Naive B cell (primary cell): ENCODE results near the gene SECTM1. TPM values are rescaled to one million over a fixed set of nuclear protein-coding genes. Genes with fewer than 3 reads are reported as not detected.
"Not testable (repeated sequence)": the region's sequence is repeated elsewhere in the genome, so short reads cannot be mapped to it uniquely, and the experiment has no call there.

Source experiments
- ATAC-seq, 2 donors: fragments of 150-1000 bp; cut with Tn5 transposase; 2 replicates each; pipeline ENCODE4 v1.10.0; 2021; ENCODE audit warnings: low read depth in 2 of 2, mild to moderate bottlenecking in 2 of 2, moderate library complexity in 2 of 2
- DNase-seq: peaks from one replicate; pipeline ENCODE4 v3.0.0; 2022
- H3K27ac Mint-ChIP-seq, 6 donors: one replicate each; pipeline ENCODE4 v1.8.0; 2020 to 2022; ENCODE audit warnings: mild to moderate bottlenecking in 6 of 6, mixed read lengths in 6 of 6, moderate library complexity in 5 of 6, inconsistent platforms in 2 of 6
- H3K27me3 Mint-ChIP-seq, 3 donors: one replicate each; pipeline ENCODE4 v1.8.0; 2021 to 2022; ENCODE audit warnings: mixed read lengths in 3 of 3, mild to moderate bottlenecking in 1 of 3
- H3K36me3 Mint-ChIP-seq, 2 donors: one replicate each; pipeline ENCODE4 v1.8.0; 2020 to 2022; ENCODE audit warnings: mixed read lengths in 2 of 2, inconsistent platforms in 1 of 2, mild to moderate bottlenecking in 1 of 2
- H3K4me1 Mint-ChIP-seq, 3 donors: one replicate each; pipeline ENCODE4 v1.8.0; 2020 to 2022; ENCODE audit warnings: mixed read lengths in 3 of 3, inconsistent platforms in 1 of 3, mild to moderate bottlenecking in 1 of 3, moderate library complexity in 1 of 3
- H3K4me3 Mint-ChIP-seq, 8 donors: one replicate each; pipeline ENCODE4 v1.8.0; 2020 to 2022; ENCODE audit warnings: mild to moderate bottlenecking in 8 of 8, mixed read lengths in 8 of 8, moderate library complexity in 8 of 8, inconsistent platforms in 2 of 8
- H3K9me3 Mint-ChIP-seq, 7 donors: one replicate each; pipeline ENCODE4 v1.8.0; 2020 to 2022; ENCODE audit warnings: mixed read lengths in 7 of 7, mild to moderate bottlenecking in 5 of 7, inconsistent platforms in 2 of 7, moderate library complexity in 1 of 7
- polyA plus RNA-seq, 6 donors: library from polyadenylated mRNA; unstranded; fragments of 300-500 nt; fragmentation: Illumina TruSeq; gene quantifications; one replicate each; pipeline ENCODE4 v1.2.3, GENCODE V29; 2021; ENCODE audit warnings: low read depth in 6 of 6

Gene SECTM1
- polyA plus RNA-seq, 6 donors from 2014 or later, result 0.19 to 2.2 TPM; not detected in 4

DNA sequence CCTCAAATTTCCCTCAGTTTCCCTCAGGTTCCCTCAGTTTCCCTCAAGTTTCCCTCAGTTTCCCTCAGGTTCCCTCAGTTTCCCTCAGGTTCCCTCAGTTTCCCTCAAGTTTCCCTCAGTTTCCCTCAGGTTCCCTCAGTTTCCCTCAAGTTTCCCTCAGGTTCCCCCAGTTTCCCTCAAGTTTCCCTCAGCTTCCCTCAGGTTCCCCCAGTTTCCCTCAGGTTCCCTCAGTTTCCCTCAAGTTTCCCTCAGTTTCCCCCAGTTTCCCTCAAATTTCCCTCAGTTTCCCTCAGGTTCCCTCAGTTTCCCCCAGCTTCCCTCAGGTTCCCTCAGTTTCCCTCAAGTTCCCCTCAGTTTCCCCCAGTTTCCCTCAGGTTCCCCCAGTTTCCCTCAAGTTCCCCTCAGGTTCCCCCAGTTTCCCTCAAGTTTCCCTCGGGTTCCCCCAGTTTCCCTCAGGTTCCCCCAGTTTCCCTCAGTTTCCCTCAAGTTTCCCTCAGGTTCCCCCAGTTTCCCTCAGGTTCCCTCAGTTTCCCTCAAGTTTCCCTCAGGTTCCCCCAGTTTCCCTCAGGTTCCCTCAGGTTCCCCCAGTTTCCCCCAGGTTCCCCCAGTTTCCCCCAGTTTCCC, 26.0 kb upstream of the SECTM1 start:
- DNase-seq, ATAC-seq, H3K36me3 Mint-ChIP-seq, H3K27ac Mint-ChIP-seq, H3K9me3 Mint-ChIP-seq, H3K4me1 Mint-ChIP-seq, H3K4me3 Mint-ChIP-seq: not testable (repeated sequence)
- H3K27me3 Mint-ChIP-seq, result peaks cover 8 to 41% (median 28%) of the 10 kb centered on the region in 3 donors

DNA sequence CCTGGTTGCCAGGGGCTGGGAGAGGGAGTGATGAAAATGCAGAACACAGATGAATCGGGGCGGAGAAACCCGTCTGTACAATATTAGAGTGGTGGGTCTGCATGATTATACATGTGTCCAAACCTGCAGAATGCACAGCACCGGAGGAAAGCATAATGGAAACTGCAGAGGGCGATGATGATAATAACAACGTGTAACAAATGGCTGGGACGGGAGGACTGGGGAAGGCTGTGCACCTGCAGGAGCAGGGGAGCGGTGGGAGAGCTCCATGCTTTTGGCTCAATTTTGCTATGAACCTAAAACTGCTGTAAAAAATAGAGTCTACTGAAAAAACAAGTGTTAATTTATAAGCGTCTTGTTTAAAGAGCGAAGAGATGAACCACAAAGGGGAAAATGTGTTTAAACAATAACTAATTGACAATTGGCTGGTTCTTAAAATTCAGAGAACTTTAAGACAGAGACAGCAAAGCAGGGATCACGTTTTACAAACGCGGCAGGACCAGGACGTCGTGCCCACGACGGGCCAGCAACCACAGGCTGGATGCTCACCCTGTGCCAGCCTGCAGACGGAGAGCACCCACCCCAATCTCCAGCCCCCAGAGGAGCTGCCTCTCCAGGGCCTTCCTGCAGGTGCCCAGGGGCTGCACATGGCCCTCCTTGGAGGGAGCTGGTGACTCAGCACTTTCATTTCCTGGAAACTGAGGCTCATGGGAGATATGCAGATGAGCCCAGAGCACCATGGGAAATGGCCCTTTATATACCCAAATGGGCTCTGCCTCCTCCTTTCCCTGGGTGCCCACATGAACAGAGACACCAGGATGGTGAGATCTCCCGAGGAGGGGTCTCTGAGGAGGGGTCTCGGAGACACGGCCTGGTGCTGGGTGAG, 25.1 kb upstream of the SECTM1 start, which contains the start of gene TEX19:
TSS of gene TEX19 (plus strand) at position 783 of the 886 bp plus-strand sequence. CDS start 2,904 bp downstream, outside the sequence.
- Mint-ChIP-seq H3K36me3 (no peaks in the 10 kb centered on the region), H3K4me1 (peaks cover 4 to 7% (median 7%) of the 10 kb centered on the region in 3 donors), H3K27ac (peak within 1 kb of the TSS in 1 of 6 donors; percentile 67), H3K9me3 (peaks cover 0 to 2% (median 0%) of the 10 kb centered on the region in 7 donors), H3K27me3 (peaks cover 8 to 46% (median 26%) of the 10 kb centered on the region in 3 donors), H3K4me3 (peak within 1 kb of the TSS in 2 of 8 donors; percentile 10 to 77)
- DNase-seq (no peak), ATAC-seq (peak; percentile 37 to 46)

- peaks cover 0 to 2% (median 0%) of the 10 kb centered on the region in 7 donors for H3K9me3 Mint-ChIP-seq
- no peak overlapping the region for H3K27ac Mint-ChIP-seq
- DNase-seq (no peak), ATAC-seq (no peak)
- peaks cover 4 to 7% (median 7%) of the 10 kb centered on the region in 3 donors for H3K4me1 Mint-ChIP-seq
- no peaks in the 10 kb centered on the region for H3K36me3 Mint-ChIP-seq
- no peak overlapping the region for H3K4me3 Mint-ChIP-seq
- peaks cover 8 to 41% (median 19%) of the 10 kb centered on the region in 3 donors for H3K27me3 Mint-ChIP-seq
Measured at GRCh38 chr17:82357394-82357793, 23.8 kb upstream of the SECTM1 start.

DNA sequence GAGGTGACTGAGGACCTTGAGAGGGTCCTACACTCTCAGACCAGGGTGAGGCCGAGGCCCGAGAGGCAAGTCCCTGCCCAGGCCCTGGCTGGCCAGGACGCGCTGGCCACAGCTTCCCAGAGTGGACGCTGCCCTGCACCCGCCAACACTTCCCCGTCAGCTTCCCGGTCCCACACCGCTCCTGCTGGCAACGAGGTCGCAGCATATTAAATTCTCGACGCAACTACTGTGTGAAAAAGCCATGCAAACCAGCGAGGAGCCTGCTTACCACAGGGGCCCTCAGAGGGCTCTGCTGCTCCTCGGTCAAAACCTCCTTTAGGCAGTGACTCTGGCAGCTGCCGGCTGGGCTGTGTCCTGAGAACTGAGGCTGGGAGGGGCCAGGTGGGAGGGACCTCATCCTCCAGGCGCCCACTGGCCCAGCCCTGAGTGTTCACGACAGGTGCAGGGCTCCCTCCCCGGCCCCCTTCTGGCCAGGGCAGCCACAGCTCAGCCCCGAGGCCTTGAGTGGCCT, 23.3 kb upstream of the SECTM1 start:
- Mint-ChIP-seq H3K4me1 (peaks cover 7% of the 10 kb centered on the region in 3 donors), H3K27ac (no peak overlapping the region), H3K9me3 (peaks cover 0 to 2% (median 0%) of the 10 kb centered on the region in 7 donors), H3K36me3 (no peaks in the 10 kb centered on the region), H3K4me3 (no peak overlapping the region), H3K27me3 (peaks cover 8 to 42% (median 16%) of the 10 kb centered on the region in 3 donors)
- ATAC-seq (no peak), DNase-seq (no peak)

DNA sequence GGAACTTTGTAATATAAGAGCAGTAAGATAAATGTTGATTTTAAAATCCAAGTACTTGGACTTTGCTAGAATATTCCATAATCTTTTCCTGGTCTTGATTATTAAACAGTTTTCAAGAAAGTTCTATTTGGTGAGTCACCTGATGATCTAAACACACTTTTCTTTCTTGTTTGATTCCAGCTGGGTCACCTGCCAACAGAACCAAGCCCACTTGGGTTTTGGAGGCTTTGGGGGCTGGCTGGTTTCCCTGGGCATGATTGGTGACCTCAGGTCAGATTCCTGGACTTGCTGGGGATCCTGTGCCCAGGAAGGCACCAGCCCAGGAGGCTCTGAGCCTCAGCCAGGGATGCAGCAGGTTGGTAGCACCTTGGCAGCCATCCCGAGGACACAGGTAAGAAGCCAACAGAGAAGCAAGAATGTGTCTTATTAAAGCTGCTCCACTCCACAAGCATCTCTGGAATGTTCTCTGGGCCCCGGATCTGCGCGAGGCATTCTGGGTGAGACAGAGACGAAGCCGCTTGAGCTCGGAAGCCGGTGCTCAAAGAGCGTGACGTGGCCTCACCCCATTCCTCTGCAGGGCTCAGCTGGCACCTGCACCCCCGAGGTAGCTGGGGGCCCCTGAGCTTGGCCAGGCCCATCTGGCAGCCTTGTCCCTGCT, 22.3 kb upstream of the SECTM1 start:
- peaks cover 0 to 2% (median 0%) of the 10 kb centered on the region in 7 donors for H3K9me3 Mint-ChIP-seq
- peaks cover 7 to 11% (median 7%) of the 10 kb centered on the region in 3 donors for H3K4me1 Mint-ChIP-seq
- H3K4me3 Mint-ChIP-seq, result no peak overlapping the region
- ATAC-seq (no peak), DNase-seq (no peak)
- peaks cover 11 to 46% (median 12%) of the 10 kb centered on the region in 3 donors for H3K27me3 Mint-ChIP-seq
- no peak overlapping the region for H3K27ac Mint-ChIP-seq
- no peaks in the 10 kb centered on the region for H3K36me3 Mint-ChIP-seq

GRCh38 chr17:82354804-82355308, 21.3 kb upstream of the SECTM1 start:
- Mint-ChIP-seq H3K27ac (no peak overlapping the region), H3K9me3 (peaks cover 0 to 2% (median 0%) of the 10 kb centered on the region in 7 donors), H3K36me3 (no peaks in the 10 kb centered on the region), H3K4me1 (peaks cover 7 to 11% (median 7%) of the 10 kb centered on the region in 3 donors), H3K27me3 (peaks cover 11 to 46% (median 12%) of the 10 kb centered on the region in 3 donors), H3K4me3 (no peak overlapping the region)
- DNase-seq (no peak), ATAC-seq (no peak)

DNA sequence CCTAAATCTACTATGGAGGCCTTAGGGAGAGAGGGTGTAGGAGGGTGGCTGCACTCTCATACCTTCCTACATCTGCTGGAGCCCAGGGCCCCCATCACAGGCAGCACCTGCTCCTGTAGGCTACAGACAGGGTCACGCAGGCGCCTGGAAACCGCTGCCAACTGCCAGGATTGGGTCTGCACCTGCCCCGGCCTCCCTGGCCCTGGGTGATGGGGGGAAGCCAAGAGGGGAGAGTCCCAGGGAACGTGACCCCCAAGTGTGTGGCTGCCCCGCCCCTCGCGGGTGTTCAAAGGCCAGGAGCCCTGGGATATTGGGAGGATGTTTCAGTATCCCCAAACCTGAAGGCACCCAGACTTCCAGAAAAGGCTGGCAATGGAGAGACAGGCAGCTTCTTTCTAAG, 19.9 kb upstream of the SECTM1 start:
- no peaks in the 10 kb centered on the region for H3K9me3 Mint-ChIP-seq
- H3K27ac Mint-ChIP-seq, result no peak overlapping the region
- no peak overlapping the region for H3K4me3 Mint-ChIP-seq
- H3K4me1 Mint-ChIP-seq, result peaks cover 4 to 8% (median 4%) of the 10 kb centered on the region in 3 donors
- no peak for ATAC-seq
- H3K36me3 Mint-ChIP-seq, result no peaks in the 10 kb centered on the region
- DNase-seq, result no peak
- peaks cover 11 to 50% (median 20%) of the 10 kb centered on the region in 3 donors for H3K27me3 Mint-ChIP-seq

GRCh38 chr17:82351713-82352488, 18.3 kb upstream of the SECTM1 start:
- Mint-ChIP-seq H3K36me3 (no peaks in the 10 kb centered on the region), H3K27me3 (peaks cover 9 to 45% (median 16%) of the 10 kb centered on the region in 3 donors), H3K9me3 (no peaks in the 10 kb centered on the region), H3K4me3 (no peak overlapping the region), H3K4me1 (peaks cover 0 to 6% (median 0%) of the 10 kb centered on the region in 3 donors), H3K27ac (peak overlapping the region in 1 of 6 donors; percentile 12)
- ATAC-seq (peak; percentile 95 to 97), DNase-seq (peak; percentile 81)

DNA sequence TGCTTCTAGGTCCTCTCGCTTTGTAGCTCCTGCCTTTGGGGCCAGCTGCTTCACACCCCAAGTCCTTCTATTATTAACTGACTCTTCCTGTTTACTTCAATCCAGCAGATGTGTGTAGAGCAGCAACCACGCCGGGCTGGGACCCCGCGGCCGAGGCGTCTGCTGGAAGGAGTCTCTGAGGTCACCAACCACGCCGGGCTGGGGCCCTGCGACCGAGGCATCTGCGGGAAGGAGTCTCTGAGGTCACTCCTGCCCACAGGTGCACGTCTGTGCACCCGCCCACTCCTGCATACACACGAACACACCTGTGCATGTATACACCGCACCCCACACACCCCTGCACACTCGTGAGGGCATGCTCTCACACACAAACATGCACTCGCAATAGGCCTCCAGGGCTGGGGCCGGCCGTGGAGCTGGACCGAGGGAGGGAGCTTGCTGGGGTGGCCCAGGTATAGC, 17.7 kb upstream of the SECTM1 start:
- no peak for DNase-seq
- Mint-ChIP-seq H3K9me3 (no peaks in the 10 kb centered on the region), H3K4me1 (peaks cover 0 to 6% (median 5%) of the 10 kb centered on the region in 3 donors), H3K27ac (no peak overlapping the region), H3K4me3 (peak overlapping the region in 1 of 8 donors; percentile 41), H3K36me3 (no peaks in the 10 kb centered on the region), H3K27me3 (peaks cover 15 to 50% (median 21%) of the 10 kb centered on the region in 3 donors)
- no peak for ATAC-seq

- peak; percentile 13 for DNase-seq
- Mint-ChIP-seq H3K4me3 (no peak overlapping the region), H3K9me3 (no peaks in the 10 kb centered on the region), H3K36me3 (no peaks in the 10 kb centered on the region), H3K27ac (no peak overlapping the region), H3K4me1 (peaks cover 0 to 6% (median 6%) of the 10 kb centered on the region in 3 donors), H3K27me3 (peaks cover 16 to 47% (median 24%) of the 10 kb centered on the region in 3 donors)
- peak in 1 of 2 donors; percentile 29 for ATAC-seq
Measured at GRCh38 chr17:82350182-82351030, 16.8 kb upstream of the SECTM1 start.

GRCh38 chr17:82349287-82349701, 15.7 kb upstream of the SECTM1 start:
- peak overlapping the region in 1 of 6 donors; percentile 78 for H3K27ac Mint-ChIP-seq
- peaks cover 0 to 6% (median 6%) of the 10 kb centered on the region in 3 donors for H3K4me1 Mint-ChIP-seq
- DNase-seq (no peak), ATAC-seq (no peak)
- no peak overlapping the region for H3K4me3 Mint-ChIP-seq
- H3K9me3 Mint-ChIP-seq, result no peaks in the 10 kb centered on the region
- H3K36me3 Mint-ChIP-seq, result no peaks in the 10 kb centered on the region
- peaks cover 16 to 44% (median 24%) of the 10 kb centered on the region in 3 donors for H3K27me3 Mint-ChIP-seq
